Stomach (tissue), 9 donors: Measurements from ENCODE around the gene SOX5. TPM values are rescaled to one million over a fixed set of nuclear protein-coding genes. Genes with fewer than 3 reads are reported as not detected.

ENCODE experiments used
- DNase-seq, 2 donors: peaks; one replicate each; pipeline versions ENCODE4 v3.0.0 to v3.0.0-alpha.2; 2013 to 2019
- H3K27ac ChIP-seq, 5 donors: fragments of 200-600 bp in 4 of 5; sonication (generic) in 4 of 5; one replicate each; pipeline ENCODE4 v1.5.1; 2013 to 2019; ENCODE audit warnings: mild to moderate bottlenecking in 1 of 5, moderate library complexity in 1 of 5
- H3K27me3 ChIP-seq, 3 donors: fragments of 200-600 bp; sonication (generic); one replicate each; pipeline ENCODE4 v1.5.1; 2017 to 2019; ENCODE audit warnings: mixed run types in 1 of 3
- H3K36me3 ChIP-seq, 4 donors: fragments of 200-600 bp; sonication (generic); 1 replicate in 3 of 4; 2 replicates in 1 of 4; pipeline ENCODE4 v1.5.1; 2016 to 2019
- H3K4me1 ChIP-seq, 4 donors: fragments of 200-600 bp; sonication (generic); one replicate each; pipeline ENCODE4 v1.5.1; 2016 to 2019
- H3K4me3 ChIP-seq, 4 donors: fragments of 200-600 bp; sonication (generic) in 3 of 4; one replicate each; pipeline ENCODE4 v1.5.1; 2016 to 2019; ENCODE audit warnings: mild to moderate bottlenecking in 1 of 4
- H3K9me3 ChIP-seq, 4 donors: fragments of 200-600 bp; sonication (generic); one replicate each; pipeline ENCODE4 v1.5.1; 2016 to 2019
- EP300 ChIP-seq: sonication (generic); formaldehyde crosslinking; IDR thresholded peaks from one replicate; pipeline ENCODE4 v1.6.1; 2017; ENCODE audit warnings: antibody characterized with exemption
- POLR2A ChIP-seq, 4 donors: fragments of 450-650 bp; IDR thresholded peaks; one replicate each; pipeline ENCODE4 v1.6.1; 2016; ENCODE audit warnings: antibody characterized with exemption in 4 of 4, control low read depth in 2 of 4, mild to moderate bottlenecking in 1 of 4, moderate library complexity in 1 of 4
- POLR2AphosphoS5 ChIP-seq, 3 donors: sonication (generic); formaldehyde crosslinking; IDR thresholded peaks; one replicate each; pipeline ENCODE4 v1.6.1; 2016; ENCODE audit warnings: antibody characterized with exemption in 3 of 3
- WGBS, 5 donors: extraction: QIAGEN DNeasy Blood & Tissue Kit in 3 of 5; methylation state at CpG; one replicate each; pipeline versions ENCODE4 v1.1.5 to v1.1.7; 2013 to 2018; 5-methylcytosine and 5-hydroxymethylcytosine counted together
- intact Hi-C: fragments of 100-400 bp; cut with DNase I; formaldehyde crosslinking; loops from one replicate; pipeline ENCODE4 v1.15.1; 2023; ENCODE audit warnings: low total_unique reads
- polyA plus RNA-seq, 3 donors: library from polyadenylated mRNA; stranded (reverse); fragments of 200-250 nt; gene quantifications; one replicate each; pipeline ENCODE4 v1.2.3, GENCODE V29; 2013
- total RNA-seq, 5 donors: library from RNA; depleted of rRNA; stranded (reverse); fragments of >200 nt; gene quantifications; one replicate each; pipeline versions ENCODE4 v1.1.0 to v1.2.3, GENCODE V29; 2014 to 2016
- TF ChIP-seq, protein P1 (sequence below), 7 experiments: fragments of 450-650 bp in 4 of 7; fragments of 200-600 bp in 3 of 7; sonication (generic) in 3 of 7; IDR thresholded peaks; one replicate each; pipeline ENCODE4 v1.5.1; 2016 to 2019; ENCODE audit warnings: antibody characterized with exemption in 7 of 7, control low read depth in 2 of 7, mild to moderate bottlenecking in 1 of 7
- donor health status: healthy with polysubstance abuse.
- donor health status: Bipolar disorder and iron deficiency.
- donor health status: healthy.

The SOX5 gene
- total and polyA plus RNA-seq, 8 donors: 0.85 to 57.2 (median 4.6) TPM

DNA sequence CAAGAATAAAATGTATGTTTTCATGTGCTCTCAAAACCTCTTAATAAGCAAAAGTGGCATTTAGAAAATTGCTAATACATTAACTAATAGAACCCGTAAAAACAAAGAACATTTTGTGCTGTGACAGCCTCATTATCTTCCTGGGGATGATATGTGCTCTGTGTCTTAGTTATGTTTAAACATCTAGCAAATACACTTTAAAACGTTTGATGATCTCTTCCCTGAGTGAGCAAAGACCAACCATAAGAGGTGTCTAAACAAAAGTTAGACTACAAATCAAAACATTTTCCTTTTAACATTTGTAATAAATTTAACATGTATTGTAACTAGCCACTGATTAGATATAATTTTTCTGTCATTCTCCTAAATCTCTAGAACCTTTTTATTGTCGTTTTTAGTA is 95.8 kb downstream of the SOX5 start:
- TF ChIP-seq EP300: no peak
- TF ChIP-seq, protein P1, sequence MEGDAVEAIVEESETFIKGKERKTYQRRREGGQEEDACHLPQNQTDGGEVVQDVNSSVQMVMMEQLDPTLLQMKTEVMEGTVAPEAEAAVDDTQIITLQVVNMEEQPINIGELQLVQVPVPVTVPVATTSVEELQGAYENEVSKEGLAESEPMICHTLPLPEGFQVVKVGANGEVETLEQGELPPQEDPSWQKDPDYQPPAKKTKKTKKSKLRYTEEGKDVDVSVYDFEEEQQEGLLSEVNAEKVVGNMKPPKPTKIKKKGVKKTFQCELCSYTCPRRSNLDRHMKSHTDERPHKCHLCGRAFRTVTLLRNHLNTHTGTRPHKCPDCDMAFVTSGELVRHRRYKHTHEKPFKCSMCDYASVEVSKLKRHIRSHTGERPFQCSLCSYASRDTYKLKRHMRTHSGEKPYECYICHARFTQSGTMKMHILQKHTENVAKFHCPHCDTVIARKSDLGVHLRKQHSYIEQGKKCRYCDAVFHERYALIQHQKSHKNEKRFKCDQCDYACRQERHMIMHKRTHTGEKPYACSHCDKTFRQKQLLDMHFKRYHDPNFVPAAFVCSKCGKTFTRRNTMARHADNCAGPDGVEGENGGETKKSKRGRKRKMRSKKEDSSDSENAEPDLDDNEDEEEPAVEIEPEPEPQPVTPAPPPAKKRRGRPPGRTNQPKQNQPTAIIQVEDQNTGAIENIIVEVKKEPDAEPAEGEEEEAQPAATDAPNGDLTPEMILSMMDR (IDR thresholded peaks at IDR 0.05): no peak
- no peak for TF ChIP-seq POLR2AphosphoS5 (IDR thresholded peaks at IDR 0.05)
- no peak for TF ChIP-seq POLR2A (IDR thresholded peaks at IDR 0.05)
- Histone ChIP-seq H3K27me3 (no peaks in the 10 kb centered on the region), H3K27ac (no peak overlapping the region), H3K36me3 (no peaks in the 10 kb centered on the region), H3K9me3 (no peaks in the 10 kb centered on the region), H3K4me3 (no peak overlapping the region), H3K4me1 (no peaks in the 10 kb centered on the region)
- DNase-seq: no peak
- WGBS, 5 donors: 50 to 60% (median 59%) methylated on average over 3 of the region's 3 CpGs
- intact Hi-C loops: no loop called here

DNA sequence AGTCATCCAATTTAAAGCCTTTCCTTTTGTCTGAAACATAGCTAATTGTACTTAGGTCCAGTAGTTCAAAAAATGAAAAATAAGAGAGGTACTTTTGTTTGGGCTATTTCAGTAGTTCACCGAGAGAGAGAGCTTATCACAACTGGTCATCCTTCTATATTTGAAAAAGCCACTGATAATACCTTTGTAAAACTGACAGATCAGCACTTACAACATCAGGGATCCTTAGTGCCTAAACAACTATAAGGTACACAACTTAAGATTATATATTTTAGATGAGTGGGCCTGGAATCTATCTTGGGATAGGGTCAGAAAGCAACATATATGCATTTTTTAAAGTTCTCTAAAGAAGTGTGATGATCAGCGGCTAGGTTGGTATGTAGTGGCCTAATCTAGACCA is 97.9 kb downstream of the SOX5 start:
- Histone ChIP-seq H3K27ac (no peak overlapping the region), H3K27me3 (no peaks in the 10 kb centered on the region), H3K9me3 (no peaks in the 10 kb centered on the region), H3K36me3 (no peaks in the 10 kb centered on the region), H3K4me3 (no peak overlapping the region), H3K4me1 (no peaks in the 10 kb centered on the region)
- TF ChIP-seq POLR2AphosphoS5 (IDR thresholded peaks at IDR 0.05): no peak
- no peak for TF ChIP-seq EP300
- no peak for TF ChIP-seq POLR2A (IDR thresholded peaks at IDR 0.05)
- TF ChIP-seq, protein P1 (IDR thresholded peaks at IDR 0.05): no peak
- DNase-seq: no peak
- 84 to 94% (median 89%) methylated on average over 2 of the region's 2 CpGs for WGBS, 5 donors
- intact Hi-C loops: no loop called here

DNA sequence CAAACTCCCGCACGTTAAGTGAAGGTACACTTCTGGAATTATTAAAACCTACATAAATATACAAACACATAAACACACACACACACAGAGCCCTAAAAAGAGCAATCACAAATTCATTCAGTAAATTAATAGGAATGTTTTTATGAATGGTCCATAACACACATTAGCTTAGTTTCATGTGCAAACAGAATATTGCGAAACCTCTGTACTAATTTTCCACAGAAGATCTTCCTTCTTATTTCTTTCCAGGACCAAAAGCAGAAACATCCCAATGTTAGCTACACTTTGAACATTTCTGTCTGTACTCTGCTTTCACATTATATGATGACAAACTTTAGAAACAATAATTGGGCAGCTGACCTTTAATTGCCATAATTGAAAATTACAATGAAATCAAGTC is 101.6 kb downstream of the SOX5 start:
- Histone ChIP-seq H3K27ac (no peak overlapping the region), H3K36me3 (no peaks in the 10 kb centered on the region), H3K9me3 (no peaks in the 10 kb centered on the region), H3K27me3 (no peaks in the 10 kb centered on the region), H3K4me3 (no peak overlapping the region), H3K4me1 (no peaks in the 10 kb centered on the region)
- WGBS, 5 donors: 88 to 93% (median 89%) methylated on average over 3 of the region's 3 CpGs
- no peak for DNase-seq
- intact Hi-C loops: no loop called here
- TF ChIP-seq POLR2AphosphoS5 (IDR thresholded peaks at IDR 0.05) (no peak), POLR2A (IDR thresholded peaks at IDR 0.05) (no peak), EP300 (no peak)
- TF ChIP-seq, protein P1 (IDR thresholded peaks at IDR 0.05): no peak

DNA sequence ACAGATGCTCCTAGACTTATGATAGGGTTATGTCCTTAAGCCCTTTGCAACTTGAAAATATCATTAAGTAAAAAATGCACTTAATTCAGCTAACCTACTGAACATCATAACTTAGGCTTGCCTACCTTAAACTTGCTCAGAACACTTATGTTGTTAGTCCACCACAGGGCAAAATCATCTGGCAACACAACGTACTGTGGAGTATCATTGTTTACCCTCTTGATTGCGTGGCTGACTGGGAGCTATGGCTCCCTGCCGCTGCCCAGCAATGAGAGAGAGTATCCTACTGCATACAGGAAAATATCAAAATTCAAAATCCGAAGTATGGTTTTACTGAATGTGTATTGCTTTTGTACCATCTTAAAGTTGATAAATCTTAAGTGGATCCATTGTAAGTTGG is 105.5 kb downstream of the SOX5 start:
- Histone ChIP-seq H3K27ac (no peak overlapping the region), H3K4me3 (no peak overlapping the region), H3K27me3 (no peaks in the 10 kb centered on the region), H3K4me1 (no peaks in the 10 kb centered on the region), H3K36me3 (peaks cover 0 to 4% (median 0%) of the 10 kb centered on the region in 4 donors), H3K9me3 (no peaks in the 10 kb centered on the region)
- 50 to 75% (median 67%) methylated on average over 4 of the region's 4 CpGs for WGBS, 5 donors
- intact Hi-C loops: no loop called here
- TF ChIP-seq EP300 (no peak), POLR2AphosphoS5 (IDR thresholded peaks at IDR 0.05) (no peak), POLR2A (IDR thresholded peaks at IDR 0.05) (no peak)
- TF ChIP-seq, protein P1 (IDR thresholded peaks at IDR 0.05): no peak
- DNase-seq: peak in 1 of 2 donors; percentile 13
